H9 (cell line): Measurements from ENCODE around the gene PFDN4. TPM values are rescaled to one million over a fixed set of nuclear protein-coding genes. Genes with fewer than 3 reads are reported as not detected.

Experiments
- DNase-seq: peaks from one replicate; pipeline ENCODE4 v3.0.0-alpha.2; 2017
- H2AFZ ChIP-seq: one replicate; pipeline ENCODE4 v1.6.1; 2013; ENCODE audit warnings: mild to moderate bottlenecking, low read length, control low read depth, moderate library complexity
- H2AK5ac ChIP-seq: 2 replicates; pipeline ENCODE4 v1.6.1; 2013; ENCODE audit warnings: low read length, control low read depth, mixed read lengths; ENCODE audit not compliant: insufficient read length
- H2BK120ac ChIP-seq: one replicate; pipeline ENCODE4 v1.6.1; 2013; ENCODE audit warnings: low read depth, mild to moderate bottlenecking, low read length, control low read depth, inconsistent platforms; ENCODE audit not compliant: poor library complexity, severe bottlenecking
- H2BK12ac ChIP-seq: 2 replicates; pipeline ENCODE4 v1.6.1; 2013; ENCODE audit warnings: low read length, control low read depth, mixed read lengths, low read depth; ENCODE audit not compliant: insufficient read length
- H2BK15ac ChIP-seq: 2 replicates; pipeline ENCODE4 v1.6.1; 2013; ENCODE audit warnings: low read depth, low read length, control low read depth
- H2BK20ac ChIP-seq: one replicate; pipeline ENCODE4 v1.6.1; 2013; ENCODE audit warnings: low read depth, mild to moderate bottlenecking, low read length, control low read depth, inconsistent platforms; ENCODE audit not compliant: poor library complexity, severe bottlenecking
- H2BK5ac ChIP-seq: 2 replicates; pipeline ENCODE4 v1.6.1; 2013; ENCODE audit warnings: low read length, control low read depth, mixed read lengths; ENCODE audit not compliant: insufficient read length
- H3K14ac ChIP-seq: 2 replicates; pipeline ENCODE4 v1.6.1; 2013; ENCODE audit warnings: low read length, control low read depth; ENCODE audit not compliant: insufficient read depth
- H3K18ac ChIP-seq: 2 replicates; pipeline ENCODE4 v1.6.1; 2013; ENCODE audit warnings: low read depth, mild to moderate bottlenecking, mixed read lengths, low read length, control low read depth; ENCODE audit not compliant: insufficient read length
- H3K23ac ChIP-seq: 2 replicates; pipeline ENCODE4 v1.6.1; 2013; ENCODE audit warnings: low read length, control low read depth, mixed read lengths, low read depth; ENCODE audit not compliant: insufficient read length
- H3K23me2 ChIP-seq: 2 replicates; pipeline ENCODE4 v1.6.1; 2013; ENCODE audit warnings: low read depth, mild to moderate bottlenecking, mixed read lengths, low read length, control low read depth; ENCODE audit not compliant: insufficient read length, poor library complexity, severe bottlenecking
- H3K27ac ChIP-seq: 2 replicates; pipeline ENCODE4 v1.5.1; 2013; ENCODE audit warnings: low read length, control low read depth, mixed read lengths, low read depth; ENCODE audit not compliant: insufficient read length
- H3K27me3 ChIP-seq: 2 replicates; pipeline ENCODE4 v1.6.1; 2013; ENCODE audit warnings: low read length, control low read depth, inconsistent platforms; ENCODE audit not compliant: insufficient read depth
- H3K4ac ChIP-seq: 2 replicates; pipeline ENCODE4 v1.6.1; 2013; ENCODE audit warnings: low read depth, mild to moderate bottlenecking, control low read depth, inconsistent platforms, low read length, moderate library complexity
- H3K4me1 ChIP-seq: 2 replicates; pipeline ENCODE4 v1.6.1; 2013; ENCODE audit warnings: low read length, control low read depth, inconsistent platforms; ENCODE audit not compliant: insufficient read depth
- H3K4me2 ChIP-seq: 2 replicates; pipeline ENCODE4 v1.6.1; 2013; ENCODE audit warnings: low read length, control low read depth, mixed read lengths; ENCODE audit not compliant: insufficient read length, insufficient read depth
- H3K56ac ChIP-seq: 2 replicates; pipeline ENCODE4 v1.6.1; 2013; ENCODE audit warnings: low read depth, mild to moderate bottlenecking, mixed read lengths, low read length, control low read depth; ENCODE audit not compliant: insufficient read length
- H3K79me1 ChIP-seq: 2 replicates; pipeline ENCODE4 v1.6.1; 2013; ENCODE audit warnings: low read depth, mild to moderate bottlenecking, moderate library complexity, low read length, control low read depth, inconsistent platforms; ENCODE audit not compliant: insufficient read depth, poor library complexity, severe bottlenecking
- H3K79me2 ChIP-seq: 2 replicates; pipeline ENCODE4 v1.6.1; 2013; ENCODE audit warnings: low read length, control low read depth, inconsistent platforms; ENCODE audit not compliant: insufficient read depth
- H3K9ac ChIP-seq: 2 replicates; pipeline ENCODE4 v1.6.1; 2013; ENCODE audit warnings: low read length, control low read depth, mixed read lengths; ENCODE audit not compliant: insufficient read length; ENCODE audit errors: extremely low read depth
- H3K9me3 ChIP-seq: one replicate; pipeline ENCODE4 v1.6.1; 2013; ENCODE audit warnings: low read depth, low read length, inconsistent platforms; ENCODE audit not compliant: control insufficient read depth
- H3T11ph ChIP-seq: one replicate; pipeline ENCODE4 v1.6.1; 2013; ENCODE audit warnings: mild to moderate bottlenecking, low read length, control low read depth, inconsistent platforms
- H4K20me1 ChIP-seq: one replicate; pipeline ENCODE4 v1.6.1; 2013; ENCODE audit not compliant: control insufficient read depth, insufficient read length, insufficient read depth
- H4K5ac ChIP-seq: 2 replicates; pipeline ENCODE4 v1.6.1; 2013; ENCODE audit warnings: low read depth, mild to moderate bottlenecking, mixed read lengths, low read length, control low read depth; ENCODE audit not compliant: insufficient read length
- H4K8ac ChIP-seq: replicated peaks from 2 replicates; pipeline ENCODE4 v1.6.1; 2013; ENCODE audit warnings: low read length, control low read depth, mixed read lengths, low read depth; ENCODE audit not compliant: insufficient read length
- H4K91ac ChIP-seq: 2 replicates; pipeline ENCODE4 v1.6.1; 2013; ENCODE audit warnings: low read depth, mild to moderate bottlenecking, moderate library complexity, mixed read lengths, low read length, control low read depth; ENCODE audit not compliant: insufficient read length
- H3K27ac Mint-ChIP-seq, 3 experiments: 2 replicates in 2 of 3; 3 replicates in 1 of 3; pipeline ENCODE4 v1.8.0; 2020 to 2021; ENCODE audit warnings: mixed read lengths in 3 of 3, mild to moderate bottlenecking in 1 of 3, moderate library complexity in 1 of 3
- H3K27me3 Mint-ChIP-seq: 2 replicates; pipeline ENCODE4 v1.8.0; 2021; ENCODE audit warnings: low read depth, mild to moderate bottlenecking, moderate library complexity, mixed read lengths
- H3K36me3 Mint-ChIP-seq, 3 experiments: 2 replicates in 2 of 3; 3 replicates in 1 of 3; pipeline ENCODE4 v1.8.0; 2020 to 2021; ENCODE audit warnings: low read depth in 3 of 3, mixed read lengths in 3 of 3; ENCODE audit not compliant: insufficient read depth in 1 of 3
- H3K4me1 Mint-ChIP-seq, 2 experiments: 2 replicates each; pipeline ENCODE4 v1.8.0; 2020; ENCODE audit warnings: mixed read lengths in 2 of 2
- H3K4me3 Mint-ChIP-seq, 2 experiments: 2 replicates in 1 of 2; 3 replicates in 1 of 2; pipeline ENCODE4 v1.8.0; 2020 to 2021; ENCODE audit warnings: mild to moderate bottlenecking in 2 of 2, mixed read lengths in 2 of 2, moderate library complexity in 1 of 2
- H3K9me3 Mint-ChIP-seq, 2 experiments: 2 replicates in 1 of 2; 3 replicates in 1 of 2; pipeline ENCODE4 v1.8.0; 2020; ENCODE audit warnings: mild to moderate bottlenecking in 2 of 2, mixed read lengths in 2 of 2, moderate library complexity in 1 of 2
- CTCF ChIP-seq: fragments of 200-600 bp; sonication (generic); conservative IDR thresholded peaks from 3 replicates; pipeline ENCODE4 v1.8.0; 2021; ENCODE audit warnings: antibody characterized with exemption, mild to moderate bottlenecking
- WGBS: extraction: QIAGEN DNeasy Blood & Tissue Kit; methylation state at CpG from one replicate; pipeline ENCODE4 v1.1.7; 2013; ENCODE audit warnings: missing lambda C conversion rate, low lambda C conversion rate, mixed read lengths; ENCODE audit not compliant: insufficient read length; ENCODE audit errors: extremely low coverage; 5-methylcytosine and 5-hydroxymethylcytosine counted together
- total RNA-seq: library from RNA; stranded (reverse); gene quantifications from 2 replicates; pipeline ENCODE4 v1.2.1, GENCODE V29; 2021

Gene PFDN4
- total RNA-seq, 1 experiment from 2014 or later = 73.6 TPM

- Mint-ChIP-seq H3K27ac (no peak overlapping the region), H3K9me3 (peaks cover 0 to 2% of the 10 kb centered on the region in 2 experiments; a peak in 1 of 5 replicates), H3K4me3 (no peak overlapping the region), H3K4me1 (peaks cover 18 to 22% of the 10 kb centered on the region in 2 experiments), H3K27me3 (peaks cover 48% of the 10 kb centered on the region), H3K36me3 (no peaks in the 10 kb centered on the region)
- H2AK5ac ChIP-seq = no peak overlapping the region
- no peak overlapping the region for H3T11ph ChIP-seq
- H3K27me3 ChIP-seq = peaks cover 23% of the 10 kb centered on the region
- peaks cover 23% of the 10 kb centered on the region for H3K23me2 ChIP-seq
- no peak overlapping the region for H2BK20ac ChIP-seq
- H2BK5ac ChIP-seq = no peak overlapping the region
- no peak overlapping the region for H3K4me2 ChIP-seq
- H2AFZ ChIP-seq = no peak overlapping the region
- no peaks in the 10 kb centered on the region for H4K20me1 ChIP-seq
- H2BK12ac ChIP-seq = no peak overlapping the region
- no peak overlapping the region for H3K4ac ChIP-seq
- H3K79me2 ChIP-seq = no peaks in the 10 kb centered on the region
- no peak overlapping the region for H3K23ac ChIP-seq
- H3K27ac ChIP-seq = no peak overlapping the region
- no peaks in the 10 kb centered on the region for H3K9me3 ChIP-seq
- no peak overlapping the region for H3K18ac ChIP-seq
- TF ChIP-seq CTCF = no peak
- no peak overlapping the region for H2BK120ac ChIP-seq
- no peak overlapping the region for H3K56ac ChIP-seq
- no peak overlapping the region for H4K5ac ChIP-seq
- H4K91ac ChIP-seq = no peak overlapping the region
- no CpG with 5 or more reads among the region's 6 CpGs for WGBS
- no peak overlapping the region for H3K9ac ChIP-seq
- no peak overlapping the region for H2BK15ac ChIP-seq
- DNase-seq = no peak
- H4K8ac ChIP-seq = no peak overlapping the region
- no peaks in the 10 kb centered on the region for H3K79me1 ChIP-seq
- H3K4me1 ChIP-seq = no peaks in the 10 kb centered on the region
- no peak overlapping the region for H3K14ac ChIP-seq
Observed at GRCh38 chr20:54177378-54177777, 30.5 kb upstream of the PFDN4 start.
